Measurements from ENCODE around the gene PDE8B.

The PDE8B gene

GRCh38 chr5:77305222-77305846, 94.9 kb downstream of the PDE8B start:
- peaks cover 34% of the 10 kb centered on the region for H3K4me1 Mint-ChIP-seq
- no peak overlapping the region for H3K4me3 Mint-ChIP-seq
- no peaks in the 10 kb centered on the region for H3K36me3 Mint-ChIP-seq (ENCODE audit: low read depth)
- no peak for TF ChIP-seq CTCF (IDR thresholded peaks at IDR 0.05; ENCODE audit: unreplicated experiment in 3 of 3)
- H3K27me3 Mint-ChIP-seq (ENCODE audit: low read depth), result peaks cover 3% of the 10 kb centered on the region
- H3K9me3 Mint-ChIP-seq, result no peaks in the 10 kb centered on the region
- no peak overlapping the region for H3K27ac Mint-ChIP-seq

DNA sequence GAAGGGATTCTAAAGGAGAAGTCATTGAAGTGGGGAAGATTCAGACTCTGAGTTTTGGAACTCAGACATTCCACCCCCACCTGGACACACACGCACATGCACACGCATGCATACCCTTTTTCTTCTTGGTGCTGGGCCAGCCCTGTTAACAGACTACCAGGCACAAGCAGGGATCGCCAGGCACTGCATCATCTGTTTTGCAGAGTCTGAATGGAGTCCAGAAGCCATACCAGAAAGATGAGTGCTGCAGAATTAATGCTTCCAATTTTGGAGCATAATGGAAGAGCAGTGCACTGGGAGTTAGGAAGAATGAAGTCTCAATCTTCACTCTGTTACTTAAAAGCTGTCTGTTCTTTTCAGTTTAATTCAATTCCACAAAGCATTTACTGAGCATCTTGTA, 95.5 kb downstream of the PDE8B start:
- H3K27ac Mint-ChIP-seq, result no peak overlapping the region
- no peaks in the 10 kb centered on the region for H3K36me3 Mint-ChIP-seq (ENCODE audit: low read depth)
- no peak overlapping the region for H3K4me3 Mint-ChIP-seq
- peaks cover 3% of the 10 kb centered on the region for H3K27me3 Mint-ChIP-seq (ENCODE audit: low read depth)
- no peak for TF ChIP-seq CTCF (IDR thresholded peaks at IDR 0.05; ENCODE audit: unreplicated experiment in 3 of 3)
- peaks cover 34% of the 10 kb centered on the region for H3K4me1 Mint-ChIP-seq
- H3K9me3 Mint-ChIP-seq, result no peaks in the 10 kb centered on the region

DNA sequence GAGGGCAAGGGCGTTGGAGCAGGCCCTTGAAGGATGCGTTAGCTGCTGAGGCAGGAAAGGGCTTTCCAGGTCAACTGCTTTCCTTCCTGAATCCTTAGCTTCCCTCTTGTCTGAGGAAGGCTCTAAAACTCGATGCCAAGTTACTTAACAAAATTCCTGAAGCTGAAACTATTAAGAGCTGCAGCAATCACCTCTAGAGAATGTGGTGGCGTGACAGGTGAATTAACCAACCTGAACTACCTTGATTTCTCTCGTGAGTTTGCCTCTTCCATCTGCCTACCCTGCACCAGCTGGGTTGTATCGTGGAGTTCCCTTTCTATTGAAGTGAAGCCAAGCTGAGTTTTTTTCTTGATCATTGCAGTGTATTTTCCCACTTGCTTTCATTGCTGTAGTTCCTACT, 96.1 kb downstream of the PDE8B start:
- Mint-ChIP-seq H3K36me3 (ENCODE audit: low read depth) (no peaks in the 10 kb centered on the region), H3K27me3 (ENCODE audit: low read depth) (peaks cover 3% of the 10 kb centered on the region), H3K4me3 (no peak overlapping the region), H3K9me3 (no peaks in the 10 kb centered on the region), H3K4me1 (peaks cover 34% of the 10 kb centered on the region), H3K27ac (peak overlapping the region in 1 of 3 experiments; percentile 90)
- no peak for TF ChIP-seq CTCF (IDR thresholded peaks at IDR 0.05; ENCODE audit: unreplicated experiment in 3 of 3)

GRCh38 chr5:77308154-77308960, 97.9 kb downstream of the PDE8B start:
- peaks cover 3% of the 10 kb centered on the region for H3K27me3 Mint-ChIP-seq (ENCODE audit: low read depth)
- H3K36me3 Mint-ChIP-seq (ENCODE audit: low read depth), result no peaks in the 10 kb centered on the region
- no peak for TF ChIP-seq CTCF (IDR thresholded peaks at IDR 0.05; ENCODE audit: unreplicated experiment in 3 of 3)
- no peak overlapping the region for H3K4me3 Mint-ChIP-seq
- H3K4me1 Mint-ChIP-seq, result peaks cover 34% of the 10 kb centered on the region
- no peaks in the 10 kb centered on the region for H3K9me3 Mint-ChIP-seq
- H3K27ac Mint-ChIP-seq, result peak overlapping the region; percentile 40 to 90 (median 72)

- Mint-ChIP-seq H3K27me3 (ENCODE audit: low read depth) (peaks cover 3% of the 10 kb centered on the region), H3K4me3 (no peak overlapping the region), H3K4me1 (peaks cover 34% of the 10 kb centered on the region), H3K36me3 (ENCODE audit: low read depth) (no peaks in the 10 kb centered on the region), H3K9me3 (no peaks in the 10 kb centered on the region), H3K27ac (no peak overlapping the region)
- TF ChIP-seq CTCF (IDR thresholded peaks at IDR 0.05; ENCODE audit: unreplicated experiment in 3 of 3), result no peak
These were observed 98.7 kb downstream of the PDE8B start for GRCh38 chr5:77309140-77309539.

Data from nephron (organoid).